Measurements from ENCODE around the gene TBC1D1.
"Not testable (repeated sequence)": the region's sequence is repeated elsewhere in the genome, so short reads cannot be mapped to it uniquely, and the experiment has no call there.

Gene TBC1D1

GRCh38 chr4:38016698-38017097 lies 125.8 kb downstream of the TBC1D1 start:
- DNase-seq = no peak

- DNase-seq = no peak
Observed at GRCh38 chr4:38017609-38018008, 126.7 kb downstream of the TBC1D1 start.

- no peak for DNase-seq
Observed at GRCh38 chr4:38020386-38020785, 129.5 kb downstream of the TBC1D1 start.

GRCh38 chr4:38020961-38021360 lies 130.1 kb downstream of the TBC1D1 start:
- not testable (repeated sequence) for DNase-seq

- no peak for DNase-seq
Observed at GRCh38 chr4:38021751-38022150, 130.9 kb downstream of the TBC1D1 start.

- DNase-seq = no peak
Observed at GRCh38 chr4:38023347-38024205, 132.7 kb downstream of the TBC1D1 start.

- no peak for DNase-seq
Observed at GRCh38 chr4:38024206-38024509, 133.3 kb downstream of the TBC1D1 start.

GRCh38 chr4:38025665-38026064 lies 134.8 kb downstream of the TBC1D1 start:
- DNase-seq = no peak

GRCh38 chr4:38026158-38026740 lies 135.4 kb downstream of the TBC1D1 start:
- DNase-seq = peak in 1 of 5 experiments; percentile 26

GRCh38 chr4:38030023-38030422 lies 139.1 kb downstream of the TBC1D1 start:
- DNase-seq = no peak

GRCh38 chr4:38034986-38035882 lies 144.3 kb downstream of the TBC1D1 start:
- peak in 2 of 5 experiments; percentile 31 to 58 for DNase-seq

GRCh38 chr4:38036548-38036947 lies 145.7 kb downstream of the TBC1D1 start:
- DNase-seq = no peak

- DNase-seq = no peak
Observed at GRCh38 chr4:38037612-38038011, 146.7 kb downstream of the TBC1D1 start.

GRCh38 chr4:38040619-38041018 lies 149.7 kb downstream of the TBC1D1 start:
- DNase-seq = no peak

- DNase-seq = no peak
Observed at GRCh38 chr4:38044060-38044459, 153.2 kb downstream of the TBC1D1 start.

GRCh38 chr4:38045289-38045988 lies 154.6 kb downstream of the TBC1D1 start:
- DNase-seq = no peak

GRCh38 chr4:38046727-38047489 lies 156.0 kb downstream of the TBC1D1 start:
- DNase-seq = no peak

GRCh38 chr4:38049545-38050170 lies 158.8 kb downstream of the TBC1D1 start:
- no peak for DNase-seq

GRCh38 chr4:38050560-38051350 lies 159.9 kb downstream of the TBC1D1 start:
- DNase-seq = no peak

GRCh38 chr4:38055566-38055965 lies 164.7 kb downstream of the TBC1D1 start:
- DNase-seq = no peak

All from T-helper 2 cell (primary cell).